Dermis microvascular lymphatic vessel endothelial cell (primary cell): Measurements from ENCODE around the gene CAPN5. TPM values are rescaled to one million over a fixed set of nuclear protein-coding genes. Genes with fewer than 3 reads are reported as not detected.
"Not testable (repeated sequence)": the region's sequence is repeated elsewhere in the genome, so short reads cannot be mapped to it uniquely, and the experiment has no call there.

ENCODE experiments used
- DNase-seq, 2 donors: peaks; one replicate each; pipeline versions ENCODE4 v3.0.0 to v3.0.0-alpha.2; 2010; ENCODE audit warnings: low read depth in 2 of 2
- total RNA-seq: library from RNA; depleted of rRNA; stranded (reverse); fragments of >200 nt; gene quantifications from 2 replicates; pipeline ENCODE4 v1.2.1, GENCODE V29; 2014

The CAPN5 gene
- 3.1 and 3.5 TPM in 2 replicates for total RNA-seq

DNA sequence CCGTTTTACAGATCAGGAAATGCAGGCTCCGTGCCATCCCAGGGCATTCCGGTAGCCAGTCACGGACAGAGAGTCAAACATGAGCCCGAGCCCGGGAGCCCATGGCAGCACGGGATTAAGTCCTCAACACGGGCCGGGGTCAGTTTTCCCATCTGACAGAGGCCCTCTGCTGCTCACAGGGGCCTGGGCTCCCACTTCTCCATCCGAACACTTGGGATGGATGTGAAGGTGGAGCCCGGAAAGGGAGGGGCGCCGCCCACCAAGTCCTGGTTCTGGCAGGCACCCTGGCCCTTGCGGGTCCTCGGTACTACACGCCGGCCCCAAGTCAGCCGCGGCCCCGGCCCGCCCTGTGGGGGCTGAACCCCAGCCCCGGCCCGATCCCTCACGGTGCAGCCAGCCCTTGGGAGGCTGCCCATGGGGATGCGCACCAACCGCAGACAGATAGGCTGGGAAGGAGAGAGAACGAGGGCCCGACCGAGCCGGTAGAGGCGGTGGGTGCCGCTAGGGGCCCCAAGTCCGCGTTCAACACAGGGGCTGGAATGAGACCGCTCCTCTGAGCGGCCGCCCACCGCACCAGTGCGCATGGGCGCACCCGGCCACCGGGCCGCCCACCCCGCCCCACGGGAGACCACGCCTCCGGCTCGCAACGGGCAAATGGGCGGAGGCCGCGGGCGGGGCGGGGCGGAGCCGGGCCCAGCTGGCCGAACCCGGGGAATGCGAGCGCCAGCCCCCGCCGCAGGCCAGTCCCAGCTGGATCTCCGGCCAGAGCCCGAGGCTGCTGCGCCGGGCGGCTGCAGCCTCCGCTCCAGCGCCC lies at the start of gene CAPN5:
Gene CAPN5 (plus strand): TSS at position 743 of the 814 bp plus-strand sequence. CDS start 17,916 bp downstream, outside the sequence.
- DNase-seq: peak; percentile 78 to 93

DNA sequence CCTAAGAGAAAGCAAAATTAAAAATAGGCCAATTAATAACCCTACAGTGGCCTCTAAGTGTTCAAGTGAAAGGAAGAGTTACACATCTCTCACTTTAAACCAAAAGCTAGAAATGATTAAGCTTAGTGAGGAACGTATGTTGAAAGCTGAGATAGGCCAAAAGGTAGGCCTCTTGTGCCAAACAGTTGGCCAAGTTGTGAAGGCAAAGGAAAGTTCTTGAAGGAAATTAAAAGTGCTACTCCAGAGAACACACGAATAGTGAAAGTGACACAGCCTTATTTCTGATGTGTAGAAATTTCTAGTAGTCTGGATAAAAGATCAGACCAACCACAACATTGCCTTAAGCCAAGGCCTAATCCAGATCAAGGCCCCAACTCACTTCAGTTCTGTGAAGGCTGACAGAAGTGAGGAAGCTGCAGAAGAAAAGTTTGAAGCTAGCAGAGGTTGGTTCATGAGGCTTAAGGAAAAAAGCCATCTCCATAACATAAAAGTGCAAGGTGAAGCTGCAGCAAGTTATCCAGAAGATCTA lies 48.3 kb upstream of the CAPN5 start:
- not testable (repeated sequence) for DNase-seq

DNA sequence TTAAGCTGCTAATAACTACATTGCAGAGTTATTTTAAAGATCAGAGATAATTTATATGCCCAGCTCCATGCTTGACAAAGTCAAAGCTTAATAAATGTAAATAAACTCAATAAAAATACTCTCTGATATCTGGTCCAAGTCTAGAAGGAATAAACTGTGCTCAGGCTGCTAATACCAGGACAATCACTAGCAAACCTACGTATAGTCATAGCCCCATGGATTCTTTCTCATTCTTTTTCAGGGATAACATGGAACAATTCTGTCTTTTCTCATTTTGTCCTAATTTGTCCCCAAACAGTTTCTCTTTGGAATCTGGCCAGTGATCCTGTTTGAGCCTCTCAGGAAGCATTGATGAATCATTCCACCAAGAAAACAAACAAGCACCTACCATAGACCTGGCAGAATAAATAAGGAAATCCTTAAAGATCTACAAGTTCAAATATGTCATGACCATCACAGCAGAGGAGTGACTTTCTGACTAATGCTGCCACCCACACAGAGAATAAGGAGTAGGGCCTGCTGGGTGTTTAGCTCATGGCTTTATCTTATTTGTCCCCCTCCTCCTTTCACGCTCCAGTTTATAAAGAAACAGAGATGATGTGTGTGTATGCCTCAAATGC lies 46.7 kb upstream of the CAPN5 start:
- peak in 1 of 2 donors; percentile 72 for DNase-seq

DNA sequence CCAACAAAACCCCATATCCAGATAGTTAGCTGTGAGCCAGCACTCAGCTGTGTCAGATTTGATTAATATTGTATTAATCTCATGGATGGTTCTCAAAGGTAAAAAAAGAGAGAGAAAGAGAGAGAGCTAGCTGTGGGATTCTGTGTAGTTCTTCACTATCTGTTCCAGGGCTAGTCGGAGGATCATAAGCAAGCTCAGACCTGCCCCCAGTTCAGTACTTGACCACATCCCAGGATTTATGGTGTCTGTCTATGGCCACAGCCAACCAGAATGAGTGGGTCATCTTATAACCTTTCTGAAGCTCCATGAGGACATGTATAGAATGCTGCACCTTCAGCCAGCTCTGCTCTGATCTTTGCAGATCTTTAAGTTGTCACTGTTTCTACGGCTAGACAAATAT lies 46.0 kb upstream of the CAPN5 start:
- no peak for DNase-seq

DNA sequence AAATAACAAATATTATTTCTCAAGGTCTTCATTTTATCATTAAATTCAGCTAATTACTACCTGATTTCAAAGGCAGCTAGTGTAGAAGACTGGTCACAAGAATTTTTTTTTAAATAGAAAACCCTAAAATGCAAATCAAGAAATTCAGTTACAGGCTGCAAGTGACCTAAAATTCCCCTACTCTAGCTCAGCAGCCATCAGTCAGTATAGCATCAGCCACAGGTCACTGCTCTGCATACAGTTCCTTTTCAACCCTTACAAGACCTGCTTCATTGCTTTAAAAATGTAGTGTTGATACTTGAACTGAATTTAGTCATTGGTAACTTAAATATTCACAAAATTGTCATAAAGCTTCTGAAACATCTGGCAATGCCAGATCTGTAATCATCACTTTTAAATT lies 42.0 kb upstream of the CAPN5 start:
- no peak for DNase-seq

DNA sequence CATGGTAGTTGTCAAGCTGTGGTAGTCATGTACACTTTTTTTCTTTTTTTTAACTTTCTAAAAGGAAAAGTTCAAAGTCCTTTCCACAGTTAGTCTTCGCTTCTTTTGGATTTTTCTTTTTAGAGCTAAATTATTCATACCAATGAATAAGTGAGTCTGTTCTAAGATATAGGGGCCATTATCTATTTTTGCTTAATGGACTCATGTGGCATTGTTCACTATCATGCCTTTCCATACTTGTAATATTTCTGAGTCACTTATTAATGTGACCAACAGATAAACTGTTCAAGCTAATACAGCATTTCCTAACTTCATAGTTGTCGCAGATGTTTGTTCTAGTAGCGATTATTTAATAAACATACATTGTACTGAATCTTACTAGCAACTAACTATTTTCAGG lies 40.5 kb upstream of the CAPN5 start:
- no peak for DNase-seq

DNA sequence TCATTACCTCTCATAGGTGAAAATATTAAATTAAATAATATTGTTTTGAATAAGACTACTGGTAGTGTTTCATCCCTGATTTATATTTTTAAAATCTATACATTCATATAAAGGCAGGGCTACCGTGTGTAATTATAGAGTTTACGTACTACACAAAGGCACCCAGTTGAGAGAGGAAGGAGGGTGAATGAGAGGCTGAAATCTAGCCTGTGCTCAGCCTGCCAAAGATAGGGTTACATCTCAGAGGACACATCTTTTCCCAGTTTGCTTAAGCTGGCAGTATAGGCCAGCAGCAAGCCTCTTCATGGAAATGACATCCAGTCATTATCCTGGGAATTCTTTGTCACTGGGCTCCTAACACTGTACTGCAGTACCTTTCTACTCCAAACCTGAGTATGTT lies 40.0 kb upstream of the CAPN5 start:
- no peak for DNase-seq

DNA sequence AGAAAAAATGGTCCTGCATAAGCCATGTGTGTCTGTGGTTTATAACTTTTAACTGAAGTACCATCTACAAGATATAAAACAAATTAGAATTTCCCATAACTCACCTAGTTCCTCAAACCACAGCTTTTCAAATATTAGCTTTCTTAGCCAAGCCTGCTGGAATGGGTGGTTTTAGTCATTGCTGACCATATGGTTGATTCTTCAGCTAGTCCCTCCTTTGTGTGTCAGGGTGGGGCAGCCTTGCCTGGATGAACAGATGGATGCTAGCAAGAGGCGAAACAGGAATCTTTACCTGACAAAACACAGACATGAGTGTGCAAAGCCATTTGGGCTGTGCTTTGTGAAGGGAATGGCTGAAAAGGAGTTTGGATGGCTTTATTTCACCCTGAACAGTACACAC lies 39.5 kb upstream of the CAPN5 start:
- DNase-seq: no peak

DNA sequence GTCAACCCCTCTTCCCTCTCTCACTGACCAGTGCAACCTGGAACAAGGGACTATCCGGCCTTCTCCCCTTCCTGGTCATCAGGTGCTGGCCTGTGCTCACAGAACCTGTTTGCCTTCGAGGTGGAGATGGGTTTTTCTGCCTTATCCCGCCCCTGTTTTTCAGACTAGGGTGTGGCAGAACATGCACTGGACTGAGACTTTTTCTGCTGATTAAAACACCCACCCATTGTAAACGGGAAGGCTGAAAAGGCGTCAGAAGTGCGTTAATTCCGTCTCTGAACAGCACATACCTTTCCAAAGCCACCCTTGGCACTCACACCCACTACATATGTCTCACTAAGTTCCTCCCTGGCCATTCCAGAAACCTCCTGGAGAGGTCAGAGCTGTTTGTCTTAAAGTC lies 36.9 kb upstream of the CAPN5 start:
- DNase-seq: no peak

DNA sequence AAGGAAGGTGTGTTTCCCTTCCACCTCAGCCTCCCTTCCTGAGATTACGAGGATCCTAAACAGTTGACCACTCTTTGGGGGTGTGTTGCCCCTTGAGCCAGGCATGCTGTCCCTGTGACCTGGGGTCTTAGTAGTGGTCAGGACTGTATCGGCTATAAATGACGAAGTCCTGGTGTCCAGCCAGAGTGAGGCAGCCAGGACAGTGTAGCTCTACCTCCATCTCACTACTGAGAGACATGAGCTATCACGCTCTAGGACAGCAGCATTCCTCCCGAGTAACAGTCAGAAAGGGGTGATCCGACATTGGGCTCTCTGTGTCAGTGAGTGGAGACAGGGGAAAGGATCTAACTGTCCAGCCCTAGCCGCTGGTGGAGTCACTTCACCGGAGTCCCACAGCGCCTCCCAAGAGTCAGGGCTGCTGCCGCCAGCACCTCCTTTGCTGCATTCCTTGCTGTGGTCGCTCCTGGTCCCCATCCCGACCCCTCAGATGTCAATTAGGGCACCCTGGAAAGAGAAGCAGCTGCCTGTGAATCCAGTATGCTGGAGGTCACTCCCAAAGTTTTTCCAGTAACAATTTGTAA lies 35.8 kb upstream of the CAPN5 start:
- DNase-seq: no peak

DNA sequence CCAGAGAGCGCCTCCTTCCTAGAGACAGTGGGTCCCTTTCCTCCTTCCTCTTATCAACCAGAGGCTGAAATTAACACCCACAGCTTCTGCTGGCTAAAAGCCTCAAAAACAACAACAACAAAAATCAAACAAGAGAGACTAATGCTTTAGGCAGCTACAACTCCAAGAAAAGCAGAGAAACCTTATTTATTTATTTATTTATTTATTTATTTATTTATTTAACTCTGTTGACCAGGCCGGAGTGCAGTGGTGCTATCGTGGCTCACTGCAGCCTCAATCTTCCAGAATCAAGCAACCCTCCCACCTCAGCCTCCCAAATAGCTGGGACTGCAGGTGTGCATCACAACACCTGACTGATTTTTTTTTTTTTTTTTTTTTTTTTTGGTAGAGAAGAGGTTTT lies 35.2 kb upstream of the CAPN5 start:
- DNase-seq: no peak

DNA sequence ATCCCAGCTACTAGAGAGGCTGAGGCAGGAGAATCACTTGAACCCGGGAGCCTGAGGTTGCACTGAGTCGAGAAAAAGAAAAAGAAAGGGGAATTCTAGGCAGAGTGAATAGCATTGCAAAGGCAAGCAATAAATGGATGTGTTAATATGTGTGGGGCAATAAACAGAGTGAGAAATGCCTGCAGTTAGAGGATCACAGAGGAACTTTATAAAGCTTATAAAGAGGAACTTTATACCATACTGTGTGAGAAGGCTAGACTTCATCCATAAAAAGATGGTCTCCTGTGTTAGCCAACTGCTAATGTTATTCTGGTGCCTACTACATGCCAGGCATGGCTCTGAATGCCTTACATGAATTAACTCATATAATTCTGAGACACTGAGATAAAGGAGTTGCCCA lies 31.7 kb upstream of the CAPN5 start:
- DNase-seq: no peak

DNA sequence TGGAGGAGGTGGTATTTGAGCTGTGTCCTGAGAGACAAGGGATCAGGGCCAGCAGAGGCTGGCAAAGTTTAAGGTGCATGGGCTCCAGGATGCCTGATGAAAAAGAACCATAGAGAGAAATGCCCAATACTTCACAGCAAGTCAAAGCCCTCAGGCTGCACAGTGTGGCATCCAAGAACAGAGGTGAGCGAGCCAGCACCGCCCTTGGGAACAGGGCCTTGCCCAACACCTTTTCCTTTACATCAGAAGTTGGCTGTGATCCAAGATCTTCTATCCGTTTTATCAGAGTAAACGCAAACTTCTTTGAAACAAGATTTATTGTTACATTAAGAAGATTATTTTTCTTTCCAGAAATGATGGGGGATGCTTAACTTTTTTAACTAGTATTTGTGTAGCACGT lies 31.2 kb upstream of the CAPN5 start:
- no peak for DNase-seq

DNA sequence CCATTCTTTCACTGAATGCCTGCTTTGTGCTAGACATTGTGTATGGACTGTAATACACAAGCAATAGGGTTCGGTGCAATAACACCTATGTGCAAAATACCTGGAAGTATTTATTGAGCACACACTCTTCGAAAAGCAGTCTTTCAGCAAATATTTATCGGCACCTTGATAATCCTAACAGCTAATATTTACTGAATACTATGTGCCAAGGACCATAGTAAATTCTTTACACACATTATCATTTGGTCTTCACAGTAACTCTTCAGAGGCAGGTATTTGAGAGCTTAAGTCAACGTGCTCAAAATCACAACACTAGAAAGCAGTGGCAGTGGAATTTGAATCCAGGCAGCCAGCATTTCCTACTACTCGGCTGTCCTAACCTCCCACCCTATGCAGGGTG lies 30.4 kb upstream of the CAPN5 start:
- DNase-seq: no peak

DNA sequence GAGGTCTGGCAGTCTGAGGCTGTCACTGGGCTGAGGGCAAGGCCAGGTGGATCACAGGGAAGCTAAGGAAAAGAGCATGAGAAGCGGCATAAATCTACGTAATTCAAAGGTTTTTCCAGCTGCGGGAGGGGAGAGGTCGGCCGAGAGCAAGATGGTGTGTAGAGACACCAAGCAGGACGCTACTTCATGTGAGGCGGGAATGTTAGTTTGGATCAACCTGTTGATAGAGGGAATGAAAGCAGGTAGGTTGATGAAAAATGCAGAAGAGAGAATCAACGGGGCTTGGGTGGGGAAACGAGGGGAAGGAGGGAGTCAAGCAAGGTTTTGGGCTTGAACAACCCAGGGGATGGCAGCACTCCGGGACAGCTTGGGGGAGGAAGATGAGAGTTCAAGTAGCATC lies 29.7 kb upstream of the CAPN5 start:
- DNase-seq: no peak

DNA sequence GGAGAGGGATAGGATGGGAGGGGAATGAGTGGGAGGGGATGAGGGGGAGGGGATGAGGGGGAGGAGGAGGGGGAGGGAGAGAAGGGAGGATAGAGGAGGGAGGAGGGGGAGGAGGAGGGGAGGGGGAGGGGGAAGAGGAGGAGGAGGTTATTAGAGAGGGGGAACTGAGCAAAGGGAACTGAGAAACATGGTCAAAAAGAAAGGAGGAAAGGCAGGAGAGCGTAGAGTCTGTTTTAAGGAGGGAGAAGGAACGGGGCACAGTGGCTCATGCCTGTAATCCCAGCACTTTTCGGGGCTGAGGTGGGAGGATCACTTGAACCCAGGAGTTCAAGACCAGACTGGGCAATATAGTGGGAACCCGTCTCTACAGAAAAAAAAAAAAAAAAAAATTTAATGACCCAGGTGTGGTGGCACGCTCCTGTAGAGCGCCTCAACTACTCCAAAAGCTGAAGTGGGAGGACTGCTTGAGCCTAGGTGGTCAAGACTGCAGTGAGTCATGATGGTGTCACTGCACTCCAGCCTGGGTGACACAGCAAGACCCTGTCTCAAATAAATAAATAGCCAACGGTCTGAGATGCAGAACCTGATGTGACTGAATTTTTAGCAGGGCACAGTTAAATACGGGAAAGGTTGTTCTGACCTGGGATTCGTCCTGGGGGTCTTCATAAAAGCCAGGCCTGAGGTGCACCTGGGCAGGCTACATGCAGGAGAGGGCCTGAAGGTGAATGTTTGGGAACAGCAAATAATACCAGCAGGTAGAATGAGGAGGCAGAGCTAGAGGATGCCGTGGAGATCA lies 28.5 kb upstream of the CAPN5 start:
- no peak for DNase-seq

DNA sequence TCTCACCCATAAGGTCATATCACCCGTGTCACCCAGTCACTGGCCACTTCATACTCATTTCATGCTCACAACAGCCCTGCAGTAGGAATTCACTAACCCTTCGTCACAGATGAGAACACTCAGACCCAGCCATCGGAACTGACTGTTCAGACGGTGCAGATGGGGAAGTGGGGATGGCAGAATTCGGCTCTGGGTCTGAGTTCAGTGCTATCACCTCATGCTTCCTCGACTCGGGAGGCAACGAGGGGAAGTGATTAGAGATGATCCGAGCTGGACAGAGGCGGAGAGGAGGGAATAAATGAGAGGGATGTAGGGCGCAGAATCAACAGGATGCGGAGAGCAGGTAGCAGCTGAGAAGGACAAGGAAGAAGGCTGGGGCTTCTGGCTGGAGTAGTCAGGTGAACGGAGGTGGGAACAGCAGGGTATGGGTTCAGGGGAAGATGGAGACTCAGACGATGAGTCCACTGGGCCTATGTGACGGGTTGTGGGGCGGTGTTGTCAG lies 27.9 kb upstream of the CAPN5 start:
- no peak for DNase-seq

DNA sequence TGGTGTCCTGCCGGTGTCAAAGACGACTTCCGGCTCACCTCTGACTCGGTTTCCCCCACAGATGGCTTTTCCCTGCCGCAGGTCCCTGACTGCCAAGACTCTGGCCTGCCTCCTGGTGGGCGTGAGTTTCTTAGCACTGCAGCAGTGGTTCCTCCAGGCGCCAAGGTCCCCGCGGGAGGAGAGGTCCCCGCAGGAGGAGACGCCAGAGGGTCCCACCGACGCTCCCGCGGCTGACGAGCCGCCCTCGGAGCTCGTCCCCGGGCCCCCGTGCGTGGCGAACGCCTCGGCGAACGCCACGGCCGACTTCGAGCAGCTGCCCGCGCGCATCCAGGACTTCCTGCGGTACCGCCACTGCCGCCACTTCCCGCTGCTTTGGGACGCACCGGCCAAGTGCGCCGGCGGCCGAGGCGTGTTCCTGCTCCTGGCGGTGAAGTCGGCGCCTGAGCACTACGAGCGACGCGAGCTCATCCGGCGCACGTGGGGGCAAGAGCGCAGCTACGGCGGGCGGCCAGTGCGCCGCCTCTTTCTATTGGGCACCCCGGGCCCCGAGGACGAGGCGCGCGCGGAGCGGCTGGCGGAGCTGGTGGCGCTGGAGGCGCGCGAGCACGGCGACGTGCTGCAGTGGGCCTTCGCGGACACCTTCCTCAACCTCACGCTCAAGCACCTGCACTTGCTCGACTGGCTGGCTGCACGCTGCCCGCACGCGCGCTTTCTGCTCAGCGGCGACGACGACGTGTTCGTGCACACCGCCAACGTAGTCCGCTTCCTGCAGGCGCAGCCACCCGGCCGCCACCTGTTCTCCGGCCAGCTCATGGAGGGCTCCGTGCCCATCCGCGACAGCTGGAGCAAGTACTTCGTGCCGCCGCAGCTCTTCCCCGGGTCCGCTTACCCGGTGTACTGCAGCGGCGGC lies 27.0 kb upstream of the CAPN5 start:
- DNase-seq: peak in 1 of 2 donors; percentile 53

DNA sequence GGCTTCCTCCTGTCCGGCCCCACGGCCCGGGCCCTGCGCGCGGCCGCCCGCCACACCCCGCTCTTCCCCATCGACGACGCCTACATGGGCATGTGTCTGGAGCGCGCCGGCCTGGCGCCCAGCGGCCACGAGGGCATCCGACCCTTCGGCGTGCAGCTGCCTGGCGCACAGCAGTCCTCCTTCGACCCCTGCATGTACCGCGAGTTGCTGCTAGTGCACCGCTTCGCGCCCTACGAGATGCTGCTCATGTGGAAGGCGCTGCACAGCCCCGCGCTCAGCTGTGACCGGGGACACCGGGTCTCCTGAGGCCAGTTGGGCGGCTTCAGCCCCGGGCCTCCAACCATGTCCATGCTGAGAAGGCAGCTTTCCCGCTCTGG lies 26.4 kb upstream of the CAPN5 start:
- DNase-seq: no peak

DNA sequence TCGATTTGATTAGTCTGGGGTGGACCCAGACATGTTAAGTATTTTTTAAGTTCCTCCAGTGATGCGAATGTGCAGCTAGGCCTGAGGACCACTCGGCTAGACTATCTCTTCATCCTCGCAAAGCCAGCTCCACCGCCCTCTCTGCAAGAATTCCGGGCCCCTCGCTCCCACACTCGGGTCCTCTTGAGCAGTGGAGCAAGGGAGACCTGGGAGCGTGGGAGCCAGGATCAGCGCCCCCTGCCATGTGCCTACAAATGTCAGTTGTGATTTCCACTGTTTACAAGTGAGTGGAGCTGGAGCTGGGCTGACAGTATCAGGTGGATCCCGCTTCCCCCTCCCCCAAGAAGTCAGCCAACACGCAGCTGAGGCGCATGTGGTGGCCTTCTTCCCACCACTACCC lies 25.9 kb upstream of the CAPN5 start:
- DNase-seq: no peak
